Measurements from ENCODE around the gene SMURF2. TPM values are rescaled to one million over a fixed set of nuclear protein-coding genes. Genes with fewer than 3 reads are reported as not detected.

Gene SMURF2
- total RNA-seq, 1 experiment from 2014 or later, result 35.3 TPM

- Histone ChIP-seq H3K23ac (ENCODE audit: insufficient read length, low read depth, low read length) (no peak overlapping the region), H3K4me1 (ENCODE audit: insufficient read depth, low read length) (no peaks in the 10 kb centered on the region), H2AFZ (ENCODE audit: low read length) (no peak overlapping the region), H3K79me2 (ENCODE audit: insufficient read depth, low read length) (no peaks in the 10 kb centered on the region), H3K9me3 (ENCODE audit: control insufficient read depth, low read depth, low read length) (no peaks in the 10 kb centered on the region), H2BK120ac (ENCODE audit: low read depth, low read length, poor library complexity, severe bottlenecking) (no peak overlapping the region), H3K56ac (ENCODE audit: insufficient read length, low read depth, low read length) (no peak overlapping the region), H2BK5ac (ENCODE audit: insufficient read length, low read length) (no peak overlapping the region), H2BK20ac (ENCODE audit: low read depth, low read length, poor library complexity, severe bottlenecking) (no peak overlapping the region), H3K27me3 (ENCODE audit: insufficient read depth, low read length) (no peaks in the 10 kb centered on the region), H4K20me1 (ENCODE audit: control insufficient read depth, insufficient read depth, insufficient read length) (no peaks in the 10 kb centered on the region), H3K23me2 (ENCODE audit: insufficient read length, low read depth, low read length, poor library complexity, severe bottlenecking) (no peaks in the 10 kb centered on the region), H2BK12ac (ENCODE audit: insufficient read length, low read depth, low read length) (no peak overlapping the region), H3K79me1 (ENCODE audit: insufficient read depth, low read depth, low read length, poor library complexity, severe bottlenecking) (peaks cover 7% of the 10 kb centered on the region), H3K27ac (ENCODE audit: insufficient read length, low read depth, low read length) (no peak overlapping the region), H4K8ac (replicated peaks; ENCODE audit: insufficient read length, low read depth, low read length) (no peak overlapping the region), H3K4ac (ENCODE audit: low read depth, low read length) (no peak overlapping the region), H4K5ac (ENCODE audit: insufficient read length, low read depth, low read length) (no peak overlapping the region), H3K14ac (ENCODE audit: insufficient read depth, low read length) (no peak overlapping the region), H3K4me2 (ENCODE audit: insufficient read depth, insufficient read length, low read length) (no peak overlapping the region), H3T11ph (ENCODE audit: low read length) (no peak overlapping the region), H4K91ac (ENCODE audit: insufficient read length, low read depth, low read length) (no peak overlapping the region), H3K9ac (ENCODE audit: extremely low read depth, insufficient read length, low read length) (no peak overlapping the region), H2BK15ac (ENCODE audit: low read depth, low read length) (no peak overlapping the region), H3K18ac (ENCODE audit: insufficient read length, low read depth, low read length) (no peak overlapping the region), H2AK5ac (ENCODE audit: insufficient read length, low read length) (no peak overlapping the region)
- no CpG with 5 or more reads among the region's 6 CpGs for WGBS (ENCODE audit: extremely low coverage, insufficient read length, low lambda C conversion rate)
- Mint-ChIP-seq H3K9me3 (no peaks in the 10 kb centered on the region), H3K27me3 (ENCODE audit: low read depth) (no peaks in the 10 kb centered on the region), H3K4me3 (no peak overlapping the region), H3K27ac (no peak overlapping the region), H3K4me1 (no peaks in the 10 kb centered on the region), H3K36me3 (ENCODE audit: insufficient read depth in 1 of 3, low read depth in 3 of 3) (peaks cover 38 to 87% (median 74%) of the 10 kb centered on the region in 3 experiments; a peak in 6 of 7 replicates)
- no peak for TF ChIP-seq CTCF (conservative IDR thresholded peaks at IDR 0.05)
- no peak for DNase-seq
Observed at GRCh38 chr17:64519601-64520000, 142.5 kb downstream of the SMURF2 start.
